GM18511 (cell line): ENCODE results near the gene WBP2NL.

Source experiments
- ATAC-seq: cut with Tn5 transposase; IDR thresholded peaks from one replicate; pipeline ENCODE4 v1.9.1; 2021; ENCODE audit warnings: mild to moderate bottlenecking, moderate library complexity; ENCODE audit not compliant: unreplicated experiment

WBP2NL gene

GRCh38 chr22:41976961-41977566 is 21.5 kb upstream of the WBP2NL start:
- ATAC-seq = no peak

- no peak for ATAC-seq
Measured at GRCh38 chr22:41978732-41979131, 19.9 kb upstream of the WBP2NL start.

GRCh38 chr22:41979423-41980250 is 19.0 kb upstream of the WBP2NL start:
- ATAC-seq = no peak

DNA sequence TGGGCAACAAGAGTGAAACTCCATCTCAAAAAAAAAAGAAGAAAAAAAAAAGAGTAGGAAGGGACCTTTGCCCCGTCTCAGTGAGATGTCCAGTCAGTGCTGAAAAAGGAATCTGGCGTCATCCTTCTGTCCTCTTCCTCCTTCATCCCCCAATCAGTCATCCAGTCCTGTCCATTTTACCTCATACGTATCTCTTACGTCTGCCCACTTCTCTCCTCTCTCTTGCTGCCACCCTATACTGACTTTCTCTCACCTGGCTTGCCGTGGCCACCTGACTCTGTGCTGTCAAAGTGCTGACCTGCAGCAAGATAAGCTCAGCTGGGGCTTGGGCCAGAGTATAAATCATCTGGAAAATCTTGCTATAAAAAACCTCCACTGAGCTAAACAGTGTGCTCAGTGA is 15.7 kb upstream of the WBP2NL start:
- no peak for ATAC-seq

DNA sequence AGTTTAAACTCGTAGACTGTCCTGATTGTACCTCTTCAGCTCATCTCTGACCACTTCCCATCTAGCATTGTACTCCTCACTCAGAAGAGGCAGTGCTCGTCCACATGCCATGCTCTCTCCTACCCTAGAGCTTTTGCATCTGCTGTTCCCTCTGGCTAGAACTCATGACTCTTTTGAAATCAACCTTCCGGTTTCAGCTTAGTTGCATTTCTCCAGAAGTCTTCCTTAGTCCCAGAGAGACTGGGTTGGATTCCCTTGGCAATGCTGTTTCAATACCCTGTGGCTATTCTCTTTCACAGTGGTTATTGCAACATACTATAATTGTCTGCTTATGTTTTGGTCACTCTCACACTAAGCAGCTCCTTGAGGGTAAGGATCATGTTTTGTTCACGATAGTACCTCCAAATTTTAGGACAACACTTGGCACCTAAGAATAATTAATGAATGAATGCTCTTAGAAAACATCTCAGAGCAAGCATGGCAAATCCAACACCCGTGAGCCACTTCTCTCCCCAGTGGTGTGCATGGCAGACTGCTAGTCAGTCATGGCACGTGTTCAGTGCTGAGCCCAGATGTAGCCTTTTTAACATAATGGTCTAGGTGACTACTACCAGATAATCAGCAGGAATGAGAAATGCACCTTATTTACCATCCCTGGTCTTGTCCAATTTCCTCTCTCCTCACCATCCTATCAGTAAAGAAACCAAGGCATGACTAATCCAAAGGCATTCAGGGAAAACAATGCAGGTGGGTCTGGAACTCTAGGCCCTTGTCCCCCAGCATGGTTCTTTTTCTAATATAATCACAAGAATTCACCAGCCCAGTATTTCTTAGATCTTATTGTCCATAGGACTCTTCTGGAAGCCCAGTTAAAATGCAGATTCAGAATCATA is 14.8 kb upstream of the WBP2NL start:
- ATAC-seq = no peak

- no peak for ATAC-seq
Measured at GRCh38 chr22:41987276-41987675, 11.3 kb upstream of the WBP2NL start.

- ATAC-seq = no peak
Measured at GRCh38 chr22:41989246-41989645, 9.3 kb upstream of the WBP2NL start.

GRCh38 chr22:41991111-41991510 is 7.5 kb upstream of the WBP2NL start:
- ATAC-seq = no peak

DNA sequence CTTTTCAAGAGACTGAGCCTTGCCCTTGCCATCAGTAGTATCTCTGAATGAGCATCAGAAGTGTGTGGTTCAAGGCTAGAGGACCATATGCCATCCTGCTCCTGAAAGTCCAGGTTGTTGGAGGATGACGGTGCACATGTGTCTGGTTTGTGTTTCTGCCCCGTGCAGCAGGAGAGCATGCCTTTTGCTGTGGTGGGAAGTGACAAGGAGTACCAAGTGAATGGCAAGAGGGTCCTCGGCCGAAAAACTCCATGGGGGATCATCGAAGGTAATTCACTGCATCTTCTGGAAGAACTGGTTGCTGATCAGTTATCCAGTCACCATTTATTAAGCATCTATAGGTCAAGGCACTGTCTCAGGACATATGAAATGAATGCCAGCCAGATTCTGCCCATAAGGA is 6.1 kb upstream of the WBP2NL start:
- ATAC-seq = no peak

- ATAC-seq = no peak
Measured at GRCh38 chr22:41995211-41995610, 3.4 kb upstream of the WBP2NL start.

DNA sequence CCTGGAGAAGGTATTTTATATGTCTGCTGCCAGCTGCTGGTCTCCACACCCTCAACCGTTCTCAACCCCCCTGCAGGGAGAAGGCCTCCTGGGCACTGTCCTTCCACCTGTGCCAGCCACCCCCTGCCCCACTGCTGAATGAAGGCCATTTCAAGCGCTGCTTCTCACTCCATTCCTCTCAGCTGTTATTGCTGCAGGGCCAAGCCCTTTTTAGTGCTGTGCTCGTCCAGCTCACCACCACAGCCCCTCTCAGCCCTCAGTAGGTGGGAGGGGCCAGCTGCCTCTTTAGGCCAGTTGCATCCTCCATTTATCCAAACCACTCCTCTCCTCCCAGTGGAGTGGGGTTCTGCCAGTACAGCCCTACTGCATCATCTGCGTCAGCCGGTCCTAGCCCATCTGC is 1.8 kb upstream of the WBP2NL start:
- ATAC-seq = no peak

DNA sequence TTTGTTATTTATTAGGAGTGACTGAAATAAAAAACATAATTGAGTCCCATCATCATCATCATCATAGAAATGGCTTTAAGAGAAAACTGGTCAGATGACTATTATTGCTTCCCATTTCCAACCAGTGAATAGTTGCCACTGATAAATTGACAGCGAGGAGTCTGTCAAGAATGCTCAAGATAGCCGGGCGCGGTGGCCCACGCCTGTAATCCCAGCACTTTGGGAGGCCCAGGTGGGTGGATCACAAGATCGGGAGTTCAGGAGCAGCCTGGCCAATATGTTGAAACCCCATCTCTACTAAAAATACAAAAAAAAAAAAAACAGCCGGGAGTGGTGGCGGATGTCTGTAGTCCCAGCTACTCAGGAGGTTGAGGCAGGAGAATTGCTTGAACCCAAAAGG is 1.9 kb downstream of the WBP2NL start:
- no peak for ATAC-seq

DNA sequence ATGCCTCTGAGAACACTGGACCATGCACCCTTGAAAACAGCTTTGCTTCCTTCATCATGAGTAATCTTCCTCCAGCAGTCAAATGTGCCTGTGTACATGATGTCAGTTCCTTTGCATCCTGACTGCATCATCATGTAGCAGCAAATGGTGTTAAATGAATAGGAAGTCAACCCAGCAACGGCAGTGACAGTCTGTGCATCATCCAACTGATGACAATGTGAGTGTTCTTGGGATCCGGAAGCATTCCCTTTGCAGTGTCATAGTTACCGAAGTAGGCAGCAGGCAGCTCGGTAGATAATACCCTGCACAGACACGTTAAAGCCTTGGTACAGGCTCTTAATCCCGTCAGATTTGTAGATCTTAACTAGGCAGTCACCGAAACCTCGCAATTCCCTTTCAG is 2.5 kb downstream of the WBP2NL start:
- no peak for ATAC-seq

DNA sequence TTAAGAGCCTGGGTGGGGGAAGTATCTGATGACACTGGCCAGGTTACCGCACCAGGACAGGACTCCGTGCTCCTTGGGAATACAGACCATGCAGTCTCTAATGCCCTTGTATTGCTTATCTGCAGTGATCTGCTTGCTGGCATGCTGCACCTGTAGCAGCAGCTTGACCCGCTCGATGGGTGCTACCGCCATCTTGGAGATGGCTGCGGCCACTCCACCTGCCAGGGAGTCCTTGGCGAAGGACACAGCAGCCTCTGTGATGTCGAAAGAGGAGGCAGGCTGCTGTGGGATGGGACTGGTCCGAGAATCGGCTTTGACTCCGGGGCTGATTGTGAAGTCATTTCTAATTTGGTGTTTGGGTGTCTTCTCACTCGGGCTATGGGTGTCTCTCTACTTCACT is 3.1 kb downstream of the WBP2NL start:
- no peak for ATAC-seq

DNA sequence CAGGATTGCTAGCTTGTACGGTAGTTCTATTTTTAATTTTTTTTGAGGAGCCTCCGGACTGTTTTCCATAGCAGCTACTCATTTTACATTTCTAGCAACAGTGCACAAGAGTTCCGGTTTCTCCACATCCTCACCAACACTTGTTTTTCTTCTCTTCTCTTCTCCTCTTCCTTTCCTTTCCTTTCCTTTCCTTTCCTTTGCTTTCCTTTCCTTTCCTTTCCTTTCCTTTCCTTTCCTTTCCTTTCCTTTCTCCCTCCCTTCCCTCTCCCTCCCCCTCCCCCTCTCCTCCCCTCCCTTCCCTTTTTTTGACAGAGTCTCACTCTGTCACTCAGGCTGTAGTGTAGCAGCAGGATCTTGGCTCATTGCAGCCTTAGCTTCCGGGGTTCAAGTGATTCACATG is 9.3 kb downstream of the WBP2NL start:
- ATAC-seq = no peak

DNA sequence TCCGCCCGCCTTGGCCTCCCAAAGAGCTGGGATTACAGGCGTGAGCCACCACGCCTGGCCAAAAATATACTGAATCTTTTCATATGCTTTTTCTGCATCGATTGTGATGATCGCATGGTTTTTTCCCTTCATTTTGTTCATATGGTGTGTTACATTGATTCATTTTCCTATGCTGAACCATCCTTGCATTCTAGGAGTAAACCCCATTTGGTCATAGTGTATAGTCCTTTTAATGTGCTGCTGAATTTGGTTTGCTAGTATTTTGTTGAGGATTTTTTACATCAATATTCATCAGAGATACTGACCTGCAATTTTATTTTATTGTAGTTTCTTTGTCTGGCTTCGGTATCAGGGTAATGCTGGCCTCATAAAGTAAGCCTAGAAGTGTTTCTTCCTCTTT is 12.2 kb downstream of the WBP2NL start:
- ATAC-seq = no peak

DNA sequence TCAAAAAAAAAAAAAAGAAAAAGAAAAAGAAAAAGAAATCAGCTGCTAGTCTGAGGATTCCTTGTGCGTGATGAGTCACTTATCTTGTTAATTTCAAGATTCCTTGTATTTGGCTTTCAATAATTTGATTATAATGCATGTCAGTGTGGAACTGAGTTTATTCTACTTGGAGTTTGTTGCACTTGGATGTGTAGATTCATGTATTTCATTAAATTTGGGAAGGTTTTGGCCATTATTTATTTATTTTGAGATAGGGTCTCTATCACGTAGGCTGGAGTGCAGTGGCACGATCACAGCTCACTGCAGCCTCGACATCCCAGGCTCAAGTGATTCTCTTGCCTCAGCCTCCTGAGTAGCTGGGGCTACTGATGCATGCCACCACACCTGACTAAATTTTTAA is 14.8 kb downstream of the WBP2NL start:
- no peak for ATAC-seq

DNA sequence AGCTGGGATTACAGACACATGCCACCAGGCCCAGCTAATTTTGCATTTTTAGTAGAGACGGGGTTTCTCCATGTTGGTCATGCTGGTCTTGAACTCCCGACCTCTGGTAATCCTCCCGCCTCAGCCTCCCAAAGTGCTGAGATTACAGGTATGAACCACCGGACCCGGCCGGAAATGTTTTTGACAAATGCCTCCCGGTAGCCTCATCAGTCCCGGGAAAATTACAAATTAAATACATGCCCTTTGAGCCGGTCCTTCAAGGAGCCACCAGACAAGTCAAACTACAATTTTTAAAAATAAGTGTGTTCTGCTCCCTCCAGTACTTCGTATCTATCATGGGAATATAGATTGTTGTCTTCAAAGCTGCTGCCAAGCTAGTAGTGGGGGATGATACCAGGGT is 17.5 kb downstream of the WBP2NL start:
- no peak for ATAC-seq

DNA sequence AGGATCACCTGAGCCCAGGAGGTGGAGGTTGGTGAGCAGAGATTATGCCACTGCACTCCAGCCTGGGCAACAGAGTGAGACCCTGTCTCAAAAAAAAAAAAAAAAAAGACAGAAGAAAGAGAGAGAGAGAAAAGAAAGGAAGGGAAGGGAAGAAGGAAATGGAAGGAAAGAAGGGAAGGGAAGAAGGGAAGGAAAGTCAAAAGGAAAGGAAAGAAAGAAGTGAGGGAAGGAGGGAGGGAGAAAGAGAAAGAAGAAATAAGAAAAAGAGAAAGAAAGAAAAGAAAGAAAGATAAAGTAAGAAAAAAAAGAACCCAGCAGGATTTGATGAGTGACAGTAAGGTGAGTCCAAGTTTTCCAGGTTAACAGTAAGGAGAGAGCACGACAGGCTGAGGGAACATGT is 19.6 kb downstream of the WBP2NL start:
- no peak for ATAC-seq

- ATAC-seq = no peak
Measured at GRCh38 chr22:42021571-42021970, 23.0 kb downstream of the WBP2NL start.

GRCh38 chr22:42022162-42022847 is 23.7 kb downstream of the WBP2NL start:
- no peak for ATAC-seq
